GM12864 (cell line): ENCODE measurements around the gene ACTG2.
"Not testable (repeated sequence)": the region's sequence is repeated elsewhere in the genome, so short reads cannot be mapped to it uniquely, and the experiment has no call there.

Source experiments
- DNase-seq: peaks from one replicate; pipeline ENCODE4 v3.0.0-alpha.2; 2011; ENCODE audit warnings: low read depth
- H3K4me3 ChIP-seq: 2 replicates; pipeline ENCODE4 v1.5.1; 2011; ENCODE audit warnings: mild to moderate bottlenecking, low read depth, low read length, control low read depth
- CTCF ChIP-seq: IDR thresholded peaks from 2 replicates; pipeline ENCODE4 v1.5.1; 2011; ENCODE audit warnings: low read depth, mild to moderate bottlenecking, moderate library complexity, low read length, control low read depth, inconsistent platforms; ENCODE audit errors: missing control alignments

ACTG2 gene

GRCh38 chr2:73937899-73938298, 45.1 kb downstream of the ACTG2 start:
- TF ChIP-seq CTCF = no peak
- no peak overlapping the region for H3K4me3 ChIP-seq
- DNase-seq = no peak

GRCh38 chr2:73938718-73939352, 46.0 kb downstream of the ACTG2 start:
- H3K4me3 ChIP-seq = no peak overlapping the region
- no peak for DNase-seq
- no peak for TF ChIP-seq CTCF

DNA sequence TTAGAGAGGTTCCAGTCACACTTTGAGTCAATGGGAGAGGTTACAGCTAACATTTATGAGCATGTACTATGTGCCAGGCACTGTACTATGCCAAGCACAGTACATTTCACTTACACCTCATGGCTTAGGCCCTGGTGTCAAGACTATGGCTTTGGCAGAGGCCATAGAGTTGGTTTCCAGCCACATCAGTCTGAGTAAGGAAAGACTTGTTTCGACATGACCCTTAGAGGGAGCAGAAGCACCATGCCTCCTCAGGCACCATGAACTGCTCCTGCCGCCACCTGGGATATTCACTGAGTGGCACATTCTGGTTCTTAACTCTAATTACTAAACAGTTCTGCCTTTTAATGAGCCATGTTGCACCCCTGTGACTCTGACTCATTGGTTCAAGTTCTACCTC, 46.6 kb downstream of the ACTG2 start:
- H3K4me3 ChIP-seq = no peak overlapping the region
- no peak for DNase-seq
- no peak for TF ChIP-seq CTCF

DNA sequence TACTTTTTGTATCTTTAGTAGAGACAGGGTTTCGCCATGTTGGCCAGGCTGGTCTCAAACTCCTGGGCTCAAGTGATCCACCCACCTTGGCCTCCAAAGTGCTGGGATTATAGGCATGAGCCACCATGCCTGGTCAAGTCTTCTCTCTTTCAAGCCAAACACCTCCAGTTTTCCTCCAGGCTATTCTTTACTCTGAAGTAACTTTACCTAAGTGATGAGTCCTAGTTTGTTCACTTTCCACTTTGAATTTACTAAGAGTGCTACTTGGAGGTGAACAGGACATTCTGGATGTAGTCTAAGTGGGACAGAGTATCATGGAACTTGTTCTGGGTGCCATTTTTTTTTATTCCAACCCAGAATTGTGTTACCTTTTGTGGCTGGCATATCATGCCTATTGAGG, 47.3 kb downstream of the ACTG2 start:
- not testable (repeated sequence) for DNase-seq, H3K4me3 ChIP-seq

GRCh38 chr2:73942664-73943063, 49.9 kb downstream of the ACTG2 start:
- TF ChIP-seq CTCF = no peak
- H3K4me3 ChIP-seq = no peak overlapping the region
- DNase-seq = no peak

DNA sequence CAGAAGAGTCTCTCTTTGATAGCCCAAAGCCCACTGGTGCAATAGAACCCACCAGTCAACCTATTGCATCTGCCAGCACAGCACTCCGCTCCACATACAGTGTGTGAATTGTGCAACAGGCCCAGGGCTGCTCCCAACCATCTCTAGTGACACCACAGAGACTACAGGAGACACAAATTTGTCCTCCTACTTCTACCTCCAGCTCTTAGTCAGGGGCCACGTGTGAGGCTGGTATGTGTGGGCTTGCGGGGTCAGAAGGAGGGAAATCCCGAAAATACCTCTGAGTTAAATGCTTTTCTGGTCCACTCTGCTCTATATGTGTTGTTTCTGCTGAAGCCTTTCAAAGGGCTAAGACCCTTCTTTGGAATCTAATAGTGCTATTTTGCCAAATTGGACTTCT, 51.9 kb downstream of the ACTG2 start:
- H3K4me3 ChIP-seq = no peak overlapping the region
- no peak for DNase-seq
- no peak for TF ChIP-seq CTCF

DNA sequence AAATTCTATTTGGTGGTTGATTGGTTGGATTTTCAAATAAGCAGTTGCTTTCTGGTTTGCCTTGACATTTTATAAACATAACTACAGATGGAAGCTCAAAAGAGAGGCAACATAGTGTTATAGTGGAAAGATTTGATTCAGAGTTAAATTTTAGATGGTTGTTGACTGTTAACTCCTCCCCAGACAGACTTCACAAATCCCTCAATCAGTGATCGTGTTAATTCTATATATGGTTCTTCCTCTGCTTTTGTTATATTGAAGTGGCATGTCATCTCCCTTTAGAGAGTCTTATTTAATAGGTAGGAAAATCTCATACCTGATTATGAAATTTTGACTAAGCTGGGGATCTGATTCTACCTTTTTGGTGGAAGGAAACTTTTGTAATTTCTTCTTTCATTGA, 53.4 kb downstream of the ACTG2 start:
- TF ChIP-seq CTCF = no peak
- no peak overlapping the region for H3K4me3 ChIP-seq
- DNase-seq = no peak
